LNCaP clone FGC (cell line): ENCODE data around the gene AHSA1.

Experiments used
- DNase-seq: peaks from one replicate; pipeline ENCODE4 v3.0.0-alpha.2; 2011; ENCODE audit warnings: low read depth
- H3K4me3 ChIP-seq: 2 replicates; pipeline ENCODE4 v1.5.1; 2011; ENCODE audit warnings: mild to moderate bottlenecking, low read depth, low read length, control low read depth
- CTCF ChIP-seq: IDR thresholded peaks from 2 replicates; pipeline ENCODE4 v1.5.1; 2012; ENCODE audit warnings: mild to moderate bottlenecking; ENCODE audit not compliant: control insufficient read depth, insufficient read depth; ENCODE audit errors: extremely low read depth

Gene AHSA1

GRCh38 chr14:77485901-77486678, 28.2 kb downstream of the AHSA1 start:
- H3K4me3 ChIP-seq: no peak overlapping the region
- no peak for DNase-seq
- TF ChIP-seq CTCF: no peak

GRCh38 chr14:77488558-77488957, 30.7 kb downstream of the AHSA1 start:
- DNase-seq: no peak
- no peak overlapping the region for H3K4me3 ChIP-seq
- no peak for TF ChIP-seq CTCF

- TF ChIP-seq CTCF: no peak
- DNase-seq: no peak
- no peak overlapping the region for H3K4me3 ChIP-seq
Observed at GRCh38 chr14:77489041-77489440, 31.1 kb downstream of the AHSA1 start.

- H3K4me3 ChIP-seq: no peak overlapping the region
- TF ChIP-seq CTCF: no peak
- DNase-seq: no peak
Observed at GRCh38 chr14:77490347-77490986, 32.6 kb downstream of the AHSA1 start.

- TF ChIP-seq CTCF: no peak
- DNase-seq: no peak
- H3K4me3 ChIP-seq: no peak overlapping the region
Observed at GRCh38 chr14:77491056-77491455, 33.2 kb downstream of the AHSA1 start.

GRCh38 chr14:77495334-77495733, 37.4 kb downstream of the AHSA1 start:
- TF ChIP-seq CTCF: no peak
- no peak for DNase-seq
- H3K4me3 ChIP-seq: no peak overlapping the region
